Measurements from ENCODE around the gene MBD2.
"Not testable (repeated sequence)": the region's sequence is repeated elsewhere in the genome, so short reads cannot be mapped to it uniquely, and the experiment has no call there.

MBD2 gene

DNA sequence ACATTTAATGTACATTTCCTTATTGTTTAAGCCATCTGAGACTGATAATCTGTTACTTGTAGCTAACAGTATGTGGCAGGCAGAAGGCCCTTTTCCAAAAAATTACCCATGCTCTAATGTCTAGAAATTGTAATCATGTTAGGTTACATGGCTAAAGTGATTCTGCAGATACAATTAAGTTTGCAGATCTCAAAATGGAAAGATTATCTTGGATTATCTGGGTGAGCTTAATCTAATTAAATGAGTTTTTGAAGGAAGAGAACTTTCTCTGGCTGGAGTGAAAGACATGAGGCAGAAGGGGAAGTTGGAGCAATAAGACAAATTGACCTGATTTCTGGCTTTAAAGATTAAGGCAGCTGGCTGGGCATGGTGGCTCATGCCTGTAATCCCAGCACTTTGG lies 76.3 kb downstream of the MBD2 start:
- no peak for DNase-seq

DNA sequence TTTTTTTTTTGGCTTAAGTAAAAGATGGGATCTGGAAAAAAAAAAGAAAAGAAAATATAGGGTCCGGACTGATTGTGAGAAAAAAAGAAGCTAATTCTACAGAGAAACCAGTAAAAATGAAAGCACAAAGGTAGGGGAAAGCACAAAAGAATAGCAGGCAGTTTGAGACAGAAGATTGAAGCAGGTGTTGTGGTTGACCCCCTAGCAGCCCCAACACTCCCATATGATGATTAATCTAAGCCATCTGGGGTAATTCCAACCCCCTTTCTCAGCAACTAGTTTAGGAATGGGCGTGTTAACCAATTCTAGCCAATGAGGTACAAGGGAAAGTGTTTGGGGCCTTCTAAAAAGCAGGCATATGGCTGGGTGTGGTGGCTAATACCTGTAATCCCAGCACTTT lies 77.0 kb downstream of the MBD2 start:
- no peak for DNase-seq

DNA sequence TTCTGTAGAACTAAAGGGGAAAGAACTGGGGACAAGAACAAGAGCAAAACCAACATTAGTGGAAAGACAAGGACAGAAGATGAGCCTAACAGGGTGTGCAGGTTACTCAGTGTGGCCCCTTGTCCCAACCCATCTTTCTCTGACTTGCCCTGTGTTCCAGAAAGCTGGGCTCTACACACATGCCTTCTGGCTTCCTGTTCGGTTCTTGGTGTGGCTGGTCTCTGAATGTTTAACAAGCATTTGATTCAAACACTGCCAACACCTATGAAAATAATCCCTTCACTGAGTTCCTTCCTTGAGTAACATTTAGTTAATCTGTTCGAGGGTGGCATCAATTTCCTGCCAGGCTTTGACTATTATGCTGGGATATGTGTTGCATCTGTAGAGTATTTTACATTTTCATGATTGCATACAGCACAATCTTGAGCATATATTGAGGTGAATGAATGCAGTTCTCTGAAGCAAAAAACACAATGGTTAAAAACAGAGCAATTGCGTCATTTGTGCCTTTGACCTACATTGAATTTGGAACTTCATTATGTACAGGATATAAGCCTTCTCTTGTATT lies 83.3 kb downstream of the MBD2 start:
- no peak for DNase-seq

DNA sequence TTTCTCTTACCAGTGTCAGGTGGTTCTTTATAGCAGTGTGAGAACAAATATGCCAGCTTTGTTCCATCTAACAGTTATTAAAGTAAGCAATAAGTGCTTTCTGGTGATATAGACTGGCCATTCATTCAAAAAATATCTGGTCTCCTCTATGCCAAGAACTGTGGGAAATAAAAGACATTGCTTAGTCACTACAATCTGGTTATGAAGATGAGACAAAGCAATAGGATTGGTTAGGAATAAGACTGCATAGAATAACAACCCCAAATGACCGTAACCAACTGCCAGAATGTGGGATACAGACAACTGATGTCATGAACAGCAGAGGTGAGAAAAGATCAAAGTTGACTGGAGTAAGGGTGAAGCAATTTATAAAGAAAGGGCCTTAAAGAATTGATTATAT lies 83.8 kb downstream of the MBD2 start:
- no peak for DNase-seq

DNA sequence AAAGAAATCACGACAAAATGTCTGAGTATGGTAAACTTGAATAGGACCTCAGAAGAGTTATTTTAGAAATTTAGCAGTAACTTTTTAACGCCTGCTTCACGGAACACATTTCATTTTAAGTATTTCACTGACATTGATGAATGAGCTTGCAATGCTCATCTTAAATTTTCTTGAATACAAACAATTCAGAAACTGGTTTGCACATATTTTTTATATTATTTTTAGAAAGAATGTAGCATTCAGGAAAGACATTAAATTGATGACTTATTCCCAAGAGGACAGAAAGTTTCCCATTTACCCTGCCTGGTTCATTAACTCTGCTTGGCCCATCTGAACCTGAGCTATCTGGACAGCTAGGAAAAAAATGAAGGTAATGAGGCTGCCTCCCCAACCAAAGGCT lies 89.3 kb downstream of the MBD2 start:
- DNase-seq: no peak

DNA sequence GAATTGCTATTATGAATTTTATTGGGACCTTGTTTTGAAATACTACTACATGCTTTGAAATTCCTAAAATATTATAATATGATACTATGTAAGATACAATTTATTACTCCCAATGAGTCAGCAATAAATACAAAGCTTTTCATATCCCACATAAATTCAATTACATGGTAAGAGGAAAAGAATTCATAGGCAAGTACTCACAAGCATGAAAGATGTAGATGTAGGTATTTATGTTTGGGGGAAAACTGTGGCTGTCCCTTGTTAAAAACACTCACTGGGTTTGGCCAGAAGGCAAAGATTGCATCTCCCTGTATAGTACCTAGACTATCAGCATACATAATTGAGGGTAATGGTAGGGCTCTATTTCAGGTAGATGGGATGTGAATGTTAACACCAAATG lies 90.4 kb downstream of the MBD2 start:
- DNase-seq: no peak

DNA sequence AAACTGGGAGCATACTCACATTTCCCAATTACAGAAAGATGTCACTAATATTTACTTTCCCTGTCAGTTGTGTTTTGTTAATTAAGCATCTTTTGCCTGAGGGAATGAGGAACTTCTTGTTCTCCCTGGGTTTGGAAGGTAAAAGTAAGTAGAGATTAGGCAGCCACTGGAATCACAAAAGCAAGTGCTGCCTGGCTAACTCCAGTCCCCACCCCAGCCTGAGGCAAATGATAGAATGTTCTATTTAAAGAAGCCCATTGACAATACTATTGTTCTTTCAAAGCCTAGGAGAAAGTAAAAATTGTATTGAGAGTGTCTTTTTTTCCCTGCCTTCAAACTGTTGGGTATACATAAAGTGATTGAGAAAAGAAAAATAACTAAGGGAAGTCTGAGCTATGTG lies 93.8 kb downstream of the MBD2 start:
- DNase-seq: no peak

DNA sequence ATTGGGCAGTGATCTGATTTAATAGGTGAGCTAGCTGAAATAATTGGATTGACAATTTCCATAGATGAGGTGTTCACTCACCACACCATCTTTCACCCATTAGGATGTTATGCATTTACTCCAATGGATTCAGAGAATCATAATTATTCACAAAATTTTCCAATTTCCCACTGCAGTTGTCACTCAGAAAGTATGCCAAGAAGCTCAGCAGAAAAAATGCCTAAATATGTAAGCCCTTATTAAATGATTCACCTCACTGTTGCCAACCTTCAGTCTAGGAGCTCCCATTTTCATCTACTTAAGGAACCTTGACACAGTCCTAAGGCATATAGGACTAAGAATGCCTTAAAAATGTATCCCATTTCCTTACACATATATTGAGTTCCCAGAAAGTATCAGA lies 94.3 kb downstream of the MBD2 start:
- DNase-seq: no peak

DNA sequence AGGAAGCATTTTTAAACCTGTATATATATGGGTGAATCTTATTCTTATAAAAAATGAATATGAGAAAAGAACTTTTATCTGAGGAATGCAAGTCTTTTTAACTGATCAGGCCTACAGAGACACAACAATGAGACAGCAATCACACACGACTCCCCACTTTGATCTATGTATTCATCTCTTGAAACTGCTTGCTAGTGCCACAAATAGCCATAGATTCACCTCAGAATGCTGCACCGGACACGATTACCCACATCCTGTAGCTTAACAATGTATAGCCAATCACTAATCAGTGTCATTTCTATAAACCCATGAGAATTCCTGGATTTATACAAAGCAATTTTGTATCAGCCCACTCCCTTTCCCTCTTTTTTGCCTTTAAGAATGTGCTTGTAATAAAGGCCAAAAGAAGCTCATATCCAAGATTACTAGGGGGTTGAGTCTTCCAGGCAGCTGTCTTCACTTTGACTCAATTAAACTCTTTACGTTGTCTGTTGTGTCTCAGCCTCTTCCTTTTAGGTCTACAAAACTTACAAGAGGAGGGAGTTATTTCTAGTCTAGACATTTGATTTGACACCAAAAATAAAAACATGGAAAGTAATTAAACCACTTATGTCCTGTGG lies 94.9 kb downstream of the MBD2 start:
- DNase-seq: no peak

DNA sequence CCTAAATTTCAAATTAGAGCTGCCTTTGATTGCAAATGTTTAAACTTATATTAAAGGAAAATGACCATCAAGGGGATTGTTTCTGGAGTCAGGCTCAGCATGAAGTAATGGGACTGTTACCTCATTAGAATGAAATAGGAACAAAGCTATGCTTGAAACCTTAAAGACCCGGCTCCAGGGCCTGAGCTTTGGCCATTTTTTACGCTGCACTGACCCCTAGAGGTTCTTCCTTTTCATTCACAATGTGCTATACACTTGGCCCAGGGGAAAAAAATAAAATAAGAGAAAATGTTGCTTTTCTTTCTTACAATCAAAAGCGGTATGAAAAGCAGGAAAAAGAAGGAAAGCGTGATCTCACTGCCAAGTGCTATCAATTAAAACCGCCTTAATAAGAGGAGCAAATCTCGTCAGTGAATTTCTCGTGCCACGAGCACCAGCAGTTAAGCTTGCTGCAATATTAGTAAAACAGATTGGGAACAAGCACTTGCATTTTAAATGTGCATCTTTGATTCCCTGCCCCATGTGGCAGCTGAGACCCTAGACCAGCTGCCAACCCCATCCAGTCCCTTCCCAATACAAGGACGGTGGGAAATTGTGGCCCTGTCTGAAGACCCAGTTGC lies 96.6 kb downstream of the MBD2 start:
- DNase-seq: peak in 1 of 2 experiments; percentile 35

DNA sequence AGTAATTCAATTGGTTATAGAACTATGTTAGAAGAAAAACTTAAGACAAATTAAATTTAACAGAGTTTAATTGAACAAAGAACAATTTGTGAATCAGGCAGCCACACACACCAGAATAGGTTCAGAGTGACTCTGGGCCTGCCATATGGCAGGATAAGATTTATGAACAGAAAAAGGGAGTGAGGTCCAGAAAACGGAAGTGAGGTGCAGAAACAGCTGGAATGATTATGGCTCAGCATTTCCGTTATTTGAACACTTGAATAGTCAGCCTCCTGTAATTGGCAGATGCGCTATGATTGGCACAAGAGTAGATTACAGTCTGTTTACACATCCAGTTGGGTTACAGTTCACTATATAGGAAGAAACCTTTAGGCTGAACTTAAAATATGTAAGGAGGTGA lies 99.0 kb downstream of the MBD2 start:
- DNase-seq: peak in 1 of 2 experiments; percentile 14

DNA sequence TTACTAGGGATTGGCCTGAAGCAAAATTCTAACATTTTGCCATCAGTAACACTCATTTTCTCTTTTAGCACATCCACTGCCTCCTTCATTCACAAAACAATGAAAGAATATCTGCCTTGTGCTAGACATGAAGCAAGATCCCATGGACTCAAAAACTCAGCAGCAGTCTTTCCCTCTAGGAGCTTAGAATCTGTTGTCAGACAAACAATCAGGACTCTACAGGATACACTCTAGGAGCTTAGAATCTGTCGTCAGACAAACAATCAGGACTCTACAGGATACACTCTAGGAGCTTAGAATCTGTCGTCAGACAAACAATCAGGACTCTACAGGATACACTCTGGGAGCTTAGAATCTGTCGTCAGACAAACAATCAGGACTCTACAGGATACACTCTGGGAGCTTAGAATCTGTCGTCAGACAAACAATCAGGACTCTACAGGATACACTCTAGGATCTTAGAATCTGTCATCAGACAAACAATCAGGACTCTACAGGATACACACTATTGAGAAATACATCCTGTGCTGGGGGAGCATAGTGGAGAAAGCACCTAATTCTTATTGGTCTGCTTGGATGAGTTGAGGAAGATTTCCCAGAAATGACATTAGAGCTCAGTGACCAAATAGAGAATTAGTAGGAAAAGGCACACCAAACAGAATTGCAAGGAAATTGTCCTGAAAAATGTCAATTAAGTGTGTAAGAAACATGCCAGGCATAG lies 100.6 kb downstream of the MBD2 start:
- not testable (repeated sequence) for DNase-seq

DNA sequence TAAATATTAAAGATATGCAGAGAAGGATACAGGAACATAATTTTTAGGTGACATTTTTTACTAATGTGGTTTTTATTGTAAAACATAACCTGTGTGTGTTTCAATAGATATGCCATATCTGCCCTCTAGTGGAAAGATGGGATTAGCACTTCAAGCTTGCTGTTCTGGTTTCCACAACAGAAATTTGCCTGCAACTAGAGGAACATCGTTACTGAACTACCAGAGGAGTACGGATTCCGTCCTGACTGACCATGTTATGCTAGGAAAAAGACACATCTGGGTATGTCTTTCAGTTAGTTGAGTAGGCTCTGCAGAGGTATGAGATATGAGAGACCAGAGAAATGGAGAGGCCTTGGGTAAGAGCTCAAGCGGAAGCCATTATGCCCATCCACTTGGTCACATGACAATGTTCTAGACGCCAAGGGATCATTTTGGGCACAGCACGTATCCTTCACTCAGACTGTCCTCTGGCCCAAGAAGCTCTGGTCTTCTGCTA lies 104.9 kb downstream of the MBD2 start:
- DNase-seq: peak; percentile 46 to 48

DNA sequence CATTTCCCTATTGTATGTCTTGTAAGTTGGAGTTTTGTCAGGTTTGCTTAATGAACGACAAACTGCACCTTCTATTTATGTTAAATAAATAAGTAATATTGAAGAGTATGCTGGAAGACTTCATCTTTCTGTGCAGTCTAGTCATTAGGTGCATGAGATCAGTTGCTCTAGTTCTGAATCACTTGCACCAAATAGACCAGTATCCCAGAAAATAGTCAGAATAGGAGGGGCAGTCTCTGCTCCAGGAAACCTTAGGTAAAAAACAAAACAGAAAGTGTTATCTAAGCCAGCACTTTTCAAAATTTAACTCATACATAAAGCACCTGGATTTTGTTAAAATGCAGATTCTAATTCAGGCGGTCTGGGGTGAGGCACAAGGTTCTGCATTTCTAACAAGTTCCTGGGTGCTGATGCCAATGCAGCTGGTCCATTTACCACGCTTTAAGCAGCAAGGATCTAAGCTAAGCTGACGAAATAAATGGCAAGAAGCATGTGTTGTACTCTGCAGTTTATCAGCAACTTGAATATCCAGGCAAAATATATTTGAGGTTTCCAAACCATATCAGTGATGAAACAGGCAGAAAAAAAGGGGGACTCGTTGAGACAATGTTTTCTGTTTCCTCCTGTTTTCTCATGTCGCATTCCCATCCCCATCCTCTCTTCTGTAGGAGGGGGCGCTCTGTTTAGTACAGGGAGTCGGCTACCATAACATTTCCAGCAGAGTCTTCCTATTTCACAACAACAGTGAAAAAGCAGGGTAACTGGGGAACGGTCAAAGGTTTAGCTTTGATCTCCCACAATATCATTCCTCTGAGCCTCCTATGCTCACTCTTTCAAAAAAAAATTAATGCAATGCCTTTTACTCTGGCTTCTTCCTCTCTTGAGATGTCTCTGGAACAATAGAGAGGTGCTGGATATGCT lies 106.4 kb downstream of the MBD2 start:
- no peak for DNase-seq

DNA sequence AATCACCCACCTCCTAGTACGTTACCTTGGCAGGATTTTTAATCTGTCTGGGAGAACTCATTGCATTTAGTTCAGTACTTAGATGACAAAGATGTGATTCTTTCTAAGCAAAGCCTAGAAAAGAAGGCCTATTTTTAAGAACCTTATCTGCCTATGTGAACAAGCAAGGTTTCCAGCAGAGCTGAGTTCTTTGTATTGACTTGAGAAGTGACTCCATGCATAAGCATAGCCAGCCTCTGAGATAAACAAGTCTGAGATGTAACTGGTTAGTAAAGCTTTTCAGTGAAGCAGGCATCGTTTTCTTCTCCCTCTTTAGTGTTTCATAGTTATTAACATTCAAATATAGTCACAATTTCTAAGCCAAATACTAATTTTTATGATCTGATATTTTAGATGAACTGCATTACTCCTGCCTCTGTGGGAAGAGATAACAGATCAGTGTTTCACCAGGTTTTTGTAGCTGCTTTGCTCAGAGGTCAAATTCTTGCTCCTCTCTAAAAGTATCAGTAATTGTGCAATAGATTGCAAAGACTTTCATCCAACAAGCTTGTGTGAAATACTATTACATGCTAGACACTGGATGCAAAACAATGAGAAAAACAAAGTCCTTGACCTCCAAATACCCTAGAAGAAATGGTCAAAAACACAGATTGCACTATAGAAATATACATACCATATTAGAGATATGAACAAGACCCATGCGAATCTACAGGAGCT lies 107.8 kb downstream of the MBD2 start:
- no peak for DNase-seq

DNA sequence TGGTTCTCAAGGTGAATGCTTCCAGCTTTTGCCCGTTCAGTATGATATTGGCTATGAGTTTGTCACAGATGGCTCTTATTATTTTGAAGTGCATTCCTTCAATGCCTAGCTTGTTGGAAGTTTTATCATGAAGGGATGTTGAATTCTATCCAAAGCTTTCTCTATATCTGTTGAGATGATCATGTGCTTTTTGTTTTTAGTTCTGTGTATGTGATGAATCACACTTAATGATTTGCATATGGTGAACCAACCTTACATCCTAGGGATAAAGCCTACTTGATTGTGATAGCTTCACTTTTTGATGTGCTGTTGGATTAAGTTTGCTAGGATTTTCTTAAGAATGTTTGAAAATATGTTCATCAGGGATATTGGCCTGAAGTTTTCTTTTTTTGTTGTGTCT lies 112.1 kb downstream of the MBD2 start:
- no peak for DNase-seq

DNA sequence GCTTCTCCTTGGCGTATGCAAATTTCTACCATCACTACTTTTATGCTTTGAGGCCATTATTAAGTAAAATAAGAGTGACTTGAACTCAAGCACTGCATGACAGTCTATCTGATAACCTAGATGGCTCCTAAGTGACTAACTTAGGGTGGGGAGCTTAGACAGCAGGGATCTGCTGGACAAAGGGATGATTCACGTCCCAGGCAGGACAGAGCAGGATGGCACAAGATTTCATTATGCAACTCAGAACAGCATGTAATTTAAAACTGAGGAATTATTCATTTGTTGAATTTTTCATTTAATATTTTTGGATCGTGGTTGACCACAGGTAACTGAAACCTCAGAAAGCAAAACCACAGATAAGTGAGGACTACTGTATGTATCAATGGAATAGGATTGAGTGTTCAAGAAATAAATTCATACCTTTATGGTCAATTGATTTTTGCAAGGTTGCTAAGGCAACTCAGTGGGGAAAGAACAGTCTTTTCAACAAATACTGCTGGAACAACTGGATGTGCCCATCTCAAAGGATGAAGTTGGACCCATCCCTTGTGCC lies 115.3 kb downstream of the MBD2 start:
- no peak for DNase-seq

DNA sequence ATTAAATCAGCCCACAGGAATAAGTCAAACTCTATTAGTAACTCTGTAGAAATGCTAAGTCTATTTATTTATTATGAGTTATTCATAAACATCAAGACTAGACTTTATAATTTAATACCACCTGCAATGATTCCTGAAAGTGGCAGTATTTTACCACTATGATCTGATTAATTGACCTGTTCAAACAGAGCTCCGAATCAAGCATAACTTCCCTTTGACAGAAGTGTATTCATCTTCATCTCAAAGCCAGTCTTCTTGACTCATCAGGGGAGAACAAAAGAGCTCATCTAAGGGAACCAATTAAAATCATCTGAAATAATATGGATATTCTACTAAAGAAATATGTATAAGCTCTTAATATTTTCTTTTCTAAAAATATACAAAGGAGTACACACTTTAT lies 122.3 kb downstream of the MBD2 start:
- no peak for DNase-seq

Data from NCI-H2081 (cell line).